Tibial nerve (tissue), 4 donors: Measurements from ENCODE around the gene GRID1.

Experiments
- CTCF ChIP-seq, 5 experiments: fragments of 200-600 bp in 3 of 5; fragments of 450-650 bp in 2 of 5; sonication (generic) in 3 of 5; IDR thresholded peaks; one replicate each; pipeline ENCODE4 v1.5.1; 2016 to 2019; ENCODE audit warnings: antibody characterized with exemption in 5 of 5, mild to moderate bottlenecking in 3 of 5, moderate library complexity in 2 of 5
- EP300 ChIP-seq, 2 donors: sonication (generic); formaldehyde crosslinking; IDR thresholded peaks; one replicate each; pipeline ENCODE4 v1.6.1; 2017; ENCODE audit warnings: antibody characterized with exemption in 2 of 2, mild to moderate bottlenecking in 1 of 2
- POLR2A ChIP-seq, 2 donors: fragments of 450-650 bp; IDR thresholded peaks; one replicate each; pipeline ENCODE4 v1.6.1; 2017; ENCODE audit warnings: antibody characterized with exemption in 2 of 2, mild to moderate bottlenecking in 2 of 2, moderate library complexity in 2 of 2

- TF ChIP-seq CTCF (IDR thresholded peaks at IDR 0.05) (no peak), EP300 (IDR thresholded peaks at IDR 0.05) (no peak), POLR2A (IDR thresholded peaks at IDR 0.05) (no peak)
Observed at GRCh38 chr10:85679061-85679460, 687.5 kb downstream of the GRID1 start.
